IMR-90 (cell line): ENCODE measurements around the gene CLDN22. TPM values are rescaled to one million over a fixed set of nuclear protein-coding genes. Genes with fewer than 3 reads are reported as not detected.

Experiments
- ATAC-seq: fragments of 200-7000 bp; cut with Tn5 transposase; 2 replicates; pipeline ENCODE4 v1.9.1; 2020; ENCODE audit warnings: low read depth, mild to moderate bottlenecking, moderate library complexity
- BruUV-seq: library from RNA; stranded (reverse); fragments of 400-500 nt; replicated peaks from 2 replicates; lab custom pipeline; 2021; lab: Mats Ljungman, UMichigan
- CTCF ChIA-PET: fragments of 300-600 bp; formaldehyde crosslinking; extraction: SDS; loops from one replicate; lab custom pipeline; 2021; ENCODE audit warnings: antibody characterized with exemption; lab: Yijun Ruan, JAX
- POLR2A ChIA-PET: fragments of 300-600 bp; sonication (Branson Sonifier 250); formaldehyde crosslinking; loops from one replicate; lab custom pipeline; 2022; ENCODE audit warnings: antibody characterized with exemption; ENCODE audit not compliant: unreplicated experiment; lab: Charles Lee
- DNase-seq: peaks from one replicate; pipeline ENCODE4 v3.0.0; 2013
- H2AFZ ChIP-seq: replicated peaks from 2 replicates; pipeline ENCODE3; 2013; ENCODE audit warnings: low read length, mild to moderate bottlenecking; ENCODE audit not compliant: poor library complexity
- H2AK5ac ChIP-seq: 2 replicates; pipeline ENCODE4 v1.6.1; 2013; ENCODE audit warnings: low read depth, low read length, inconsistent platforms
- H2AK9ac ChIP-seq: replicated peaks from 2 replicates; pipeline ENCODE3; 2013; ENCODE audit warnings: mild to moderate bottlenecking, low read depth, low read length, moderate library complexity; ENCODE audit not compliant: poor library complexity
- H2BK120ac ChIP-seq: 2 replicates; pipeline ENCODE4 v1.6.1; 2013; ENCODE audit warnings: low read depth, low read length, inconsistent platforms
- H2BK15ac ChIP-seq: 3 replicates; pipeline ENCODE4 v1.6.1; 2013; ENCODE audit warnings: low read depth, low read length, inconsistent platforms
- H2BK20ac ChIP-seq: 2 replicates; pipeline ENCODE4 v1.6.1; 2013; ENCODE audit warnings: low read depth, mild to moderate bottlenecking, inconsistent platforms, low read length, moderate library complexity
- H2BK5ac ChIP-seq: 2 replicates; pipeline ENCODE4 v1.6.1; 2013; ENCODE audit warnings: mild to moderate bottlenecking, low read depth, low read length, inconsistent platforms; ENCODE audit not compliant: poor library complexity, severe bottlenecking
- H3K14ac ChIP-seq: replicated peaks from 2 replicates; pipeline ENCODE4 v1.6.1; 2013; ENCODE audit warnings: low read depth, low read length, inconsistent platforms
- H3K18ac ChIP-seq: 2 replicates; pipeline ENCODE4 v1.6.1; 2013; ENCODE audit warnings: low read depth, low read length, control low read depth
- H3K23ac ChIP-seq: 2 replicates; pipeline ENCODE4 v1.6.1; 2013; ENCODE audit warnings: low read depth, low read length, inconsistent platforms
- H3K27ac ChIP-seq: 2 replicates; pipeline ENCODE4 v1.5.1; 2013; ENCODE audit warnings: mild to moderate bottlenecking, control low read depth, low read length; ENCODE audit not compliant: insufficient read depth
- H3K27me3 ChIP-seq: 2 replicates; pipeline ENCODE4 v1.6.1; 2013; ENCODE audit warnings: low read length; ENCODE audit not compliant: control insufficient read depth, insufficient read depth
- H3K36me3 ChIP-seq: 2 replicates; pipeline ENCODE4 v1.6.1; 2013; ENCODE audit warnings: low read length, mixed read lengths; ENCODE audit not compliant: control insufficient read depth, insufficient read depth
- H3K4ac ChIP-seq: 2 replicates; pipeline ENCODE4 v1.6.1; 2013; ENCODE audit warnings: low read depth, low read length, inconsistent platforms
- H3K4me1 ChIP-seq: 2 replicates; pipeline ENCODE4 v1.6.1; 2013; ENCODE audit warnings: low read length, mixed read lengths; ENCODE audit not compliant: control insufficient read depth, insufficient read depth
- H3K4me2 ChIP-seq: 2 replicates; pipeline ENCODE4 v1.6.1; 2013; ENCODE audit warnings: low read depth, mild to moderate bottlenecking, control low read depth, low read length, moderate library complexity
- H3K4me3 ChIP-seq: 2 replicates; pipeline ENCODE4 v1.5.1; 2013; ENCODE audit warnings: low read depth, mild to moderate bottlenecking, control low read depth, low read length, moderate library complexity; ENCODE audit not compliant: insufficient read depth
- H3K56ac ChIP-seq: 2 replicates; pipeline ENCODE4 v1.6.1; 2013; ENCODE audit warnings: low read length, inconsistent platforms; ENCODE audit not compliant: insufficient read depth; ENCODE audit errors: extremely low read depth
- H3K79me1 ChIP-seq, 2 experiments: 2 replicates each; pipeline ENCODE4 v1.6.1; 2013; ENCODE audit warnings: low read length in 2 of 2, inconsistent platforms in 1 of 2, low read depth in 1 of 2
- H3K9ac ChIP-seq: 2 replicates; pipeline ENCODE4 v1.6.1; 2013; ENCODE audit warnings: low read depth, low read length, control low read depth
- H3K9me1 ChIP-seq: 2 replicates; pipeline ENCODE4 v1.6.1; 2013; ENCODE audit warnings: low read length, inconsistent platforms; ENCODE audit not compliant: insufficient read depth
- H3K9me3 ChIP-seq: 2 replicates; pipeline ENCODE4 v1.6.1; 2013; ENCODE audit warnings: low read length; ENCODE audit not compliant: control insufficient read depth, insufficient read depth
- H4K20me1 ChIP-seq: 2 replicates; pipeline ENCODE4 v1.6.1; 2013; ENCODE audit warnings: low read length, inconsistent platforms; ENCODE audit not compliant: insufficient read depth
- H4K5ac ChIP-seq: 2 replicates; pipeline ENCODE4 v1.6.1; 2013; ENCODE audit warnings: mild to moderate bottlenecking, low read depth, low read length, control low read depth
- H4K8ac ChIP-seq, 2 experiments: 2 replicates each; pipeline ENCODE4 v1.6.1; 2013; ENCODE audit warnings: low read depth in 2 of 2, low read length in 2 of 2, control low read depth in 1 of 2, inconsistent platforms in 1 of 2
- H4K91ac ChIP-seq: 2 replicates; pipeline ENCODE4 v1.6.1; 2013; ENCODE audit warnings: low read depth, low read length, inconsistent platforms; ENCODE audit not compliant: insufficient read depth
- CTCF ChIP-seq: conservative IDR thresholded peaks from 2 replicates; pipeline ENCODE4 v1.5.1; 2012; ENCODE audit warnings: mild to moderate bottlenecking, low read depth, low read length, improper control_type of control experiment
- FOS ChIP-seq: fragments of 150-350 bp; IDR thresholded peaks from 2 replicates; pipeline ENCODE4 v1.6.1; 2016; ENCODE audit warnings: low read depth, low read length
- MAFK ChIP-seq: IDR thresholded peaks from 2 replicates; pipeline ENCODE4 v1.6.1; 2012; ENCODE audit warnings: low read depth, low read length, improper control_type of control experiment
- POLR2A ChIP-seq: IDR thresholded peaks from 2 replicates; pipeline ENCODE4 v1.6.1; 2012; ENCODE audit warnings: mild to moderate bottlenecking, low read depth, low read length
- RCOR1 ChIP-seq: IDR thresholded peaks from 2 replicates; pipeline ENCODE4 v1.6.1; 2012; ENCODE audit warnings: mild to moderate bottlenecking, low read length, improper control_type of control experiment; ENCODE audit not compliant: insufficient replicate concordance
- SMC3 ChIP-seq: fragments of 150-350 bp; IDR thresholded peaks from 2 replicates; pipeline ENCODE4 v1.6.1; 2016; ENCODE audit warnings: low read depth, mild to moderate bottlenecking, antibody characterized with exemption, low read length, moderate library complexity
- USF2 ChIP-seq: fragments of 150-350 bp; IDR thresholded peaks from 2 replicates; pipeline ENCODE4 v1.6.1; 2017; ENCODE audit warnings: mild to moderate bottlenecking, antibody characterized with exemption, low read length, low read depth
- WGBS, 2 experiments: methylation state at CpG; one replicate each; pipeline versions ENCODE4 v1.1.5 to v1.1.7; 2013; ENCODE audit warnings: missing lambda C conversion rate in 2 of 2; ENCODE audit not compliant: insufficient read length in 1 of 2; ENCODE audit errors: extremely low coverage in 2 of 2; 5-methylcytosine and 5-hydroxymethylcytosine counted together
- dilution Hi-C: fragments of 300-500 bp; cut with HindIII; formaldehyde crosslinking; loops from one replicate; pipeline ENCODE4 v1.14.3; 2018; ENCODE audit warnings: low sequenced_read_pairs; ENCODE audit not compliant: unreplicated experiment
- in situ Hi-C: fragments of 300-500 bp; cut with MboI; formaldehyde crosslinking; loops from 3 replicates; pipeline ENCODE4 v1.14.3; 2019; ENCODE audit warnings: low sequenced_read_pairs, inconsistent platforms, mixed read lengths
- intact Hi-C: fragments of 100-400 bp; cut with micrococcal nuclease; formaldehyde crosslinking; loops from 2 replicates; pipeline ENCODE4 v1.10.0; 2022
- polyA plus RNA-seq, 3 experiments: library from polyadenylated mRNA; depleted of rRNA; stranded (reverse); fragments of >200 nt; gene quantifications; 2 replicates each; pipeline ENCODE4 v1.2.3, GENCODE V29; 2012; ENCODE audit warnings: low replicate concordance in 1 of 3
- total RNA-seq: library from RNA; depleted of rRNA; stranded (reverse); fragments of >200 nt; gene quantifications from 2 replicates; pipeline ENCODE4 v1.2.3, GENCODE V29; 2012

The CLDN22 gene
- total and polyA plus RNA-seq, 2 of the 4 experiments (the other 2 are of a cell fraction) = not detected

- no peaks in the 10 kb centered on the region for H3K9me3 ChIP-seq
- dilution Hi-C loops (no loop called here), in situ Hi-C loops (no loop called here), intact Hi-C loops (no loop called here)
- no peak overlapping the region for H4K5ac ChIP-seq
- WGBS, 2 experiments = no CpG with 5 or more reads among the region's 4 CpGs
- H3K4ac ChIP-seq = no peak overlapping the region
- no peak overlapping the region for H4K91ac ChIP-seq
- no peak overlapping the region for H2AK5ac ChIP-seq
- H3K27ac ChIP-seq = no peak overlapping the region
- no peaks in the 10 kb centered on the region for H3K36me3 ChIP-seq
- no TSS peak for BruUV-seq
- H3K79me1 ChIP-seq = no peaks in the 10 kb centered on the region
- no peak overlapping the region for H2BK120ac ChIP-seq
- no peak overlapping the region for H2AK9ac ChIP-seq
- no peak overlapping the region for H4K8ac ChIP-seq
- H3K4me2 ChIP-seq = no peak overlapping the region
- H3K4me3 ChIP-seq = no peak overlapping the region
- peaks cover 6% of the 10 kb centered on the region for H3K4me1 ChIP-seq
- H3K14ac ChIP-seq = no peak overlapping the region; the same call in 1 of the 2 replicates
- DNase-seq (peak; percentile 72), ATAC-seq (peak; percentile 68)
- no peaks in the 10 kb centered on the region for H3K9me1 ChIP-seq
- no peak overlapping the region for H2AFZ ChIP-seq
- ChIA-PET POLR2A (no interaction called here), CTCF (no interaction called here)
- no peak overlapping the region for H3K56ac ChIP-seq
- H3K23ac ChIP-seq = no peak overlapping the region
- TF ChIP-seq CTCF (no peak), FOS (no peak), MAFK (no peak), RCOR1 (no peak), USF2 (no peak), POLR2A (no peak), SMC3 (no peak)
- no peaks in the 10 kb centered on the region for H3K27me3 ChIP-seq
- no peak overlapping the region for H2BK5ac ChIP-seq
- H3K9ac ChIP-seq = no peak overlapping the region
- H2BK20ac ChIP-seq = no peak overlapping the region
- no peak overlapping the region for H2BK15ac ChIP-seq
- H4K20me1 ChIP-seq = no peaks in the 10 kb centered on the region
- H3K18ac ChIP-seq = no peak overlapping the region
Observed at GRCh38 chr4:183355405-183355804, 35.3 kb upstream of the CLDN22 start.
